ENCODE measurements around the gene MBNL3. TPM values are rescaled to one million over a fixed set of nuclear protein-coding genes. Genes with fewer than 3 reads are reported as not detected.

Gene MBNL3
- total RNA-seq, 1 experiment from 2014 or later = 4.6 TPM

DNA sequence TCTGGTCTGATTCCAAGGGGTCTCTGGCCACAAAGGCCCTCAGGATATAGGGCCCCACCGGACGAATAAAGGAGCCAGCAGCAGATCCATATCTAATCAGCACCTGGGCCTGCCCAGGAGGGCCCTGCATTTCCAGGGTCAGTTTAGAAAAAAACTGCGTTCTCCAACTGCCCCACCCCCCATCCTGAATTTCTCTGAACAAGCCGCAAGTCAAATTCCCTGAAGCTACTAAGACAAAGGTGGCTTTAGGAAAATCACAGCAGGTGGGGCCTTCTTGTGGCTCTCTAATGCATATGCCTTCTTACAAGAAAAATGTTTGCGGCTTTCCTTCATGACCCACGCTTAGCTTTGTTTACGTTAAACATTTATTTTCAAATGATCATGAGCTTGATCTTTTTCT is 76.6 kb downstream of the MBNL3 start:
- Histone ChIP-seq H3K9ac (ENCODE audit: low read length) (no peak overlapping the region), H3K27ac (ENCODE audit: low read depth, low read length) (no peak overlapping the region), H3K27me3 (ENCODE audit: insufficient read depth, low read length) (no peaks in the 10 kb centered on the region), H3K9me3 (ENCODE audit: control insufficient read depth in 1 of 2, insufficient read depth in 1 of 2, low read depth in 1 of 2, low read length in 2 of 2) (no peaks in the 10 kb centered on the region), H4K20me1 (ENCODE audit: insufficient read depth) (no peaks in the 10 kb centered on the region), H3K4me2 (ENCODE audit: low read length) (no peak overlapping the region), H3K4me1 (ENCODE audit: control insufficient read depth in 1 of 2, insufficient read depth in 2 of 2, low read length in 2 of 2) (peaks cover 0 to 9% of the 10 kb centered on the region in 2 experiments; a peak in 2 of 4 replicates), H3K4me3 (replicated peaks in 1 of 2; ENCODE audit: low read depth in 1 of 2, low read length in 2 of 2) (no peak overlapping the region), H3K36me3 (ENCODE audit: control insufficient read depth in 1 of 2, insufficient read depth in 2 of 2, low read length in 2 of 2) (no peaks in the 10 kb centered on the region), H2AFZ (ENCODE audit: low read depth, low read length, poor library complexity, severe bottlenecking) (no peak overlapping the region), H3K9me2 (ENCODE audit: insufficient read depth) (no peaks in the 10 kb centered on the region), H3K79me2 (ENCODE audit: insufficient read depth, low read length) (no peaks in the 10 kb centered on the region)
- no peak for DNase-seq (ENCODE audit: low read depth, low spot score)
- intact Hi-C loops (cut with micrococcal nuclease) = no loop called here
- CTCF ChIA-PET = interaction anchor here (1.6 kb wide), 1 partner anchor 120 kb away, joined by 6 read pairs; no protein-coding TSS in a partner anchor
- no peak for TF ChIP-seq FOSL1 (IDR thresholded peaks at IDR 0.05; ENCODE audit: low read depth)
- no peak for TF ChIP-seq TCF7L2 (IDR thresholded peaks at IDR 0.05; ENCODE audit: borderline replicate concordance, extremely low read depth, insufficient read depth, insufficient read length)
- no peak for TF ChIP-seq ZNF274 (IDR thresholded peaks at IDR 0.05; ENCODE audit: low read depth, low read length)
- no peak for TF ChIP-seq RAD21 (IDR thresholded peaks at IDR 0.05; ENCODE audit: low read depth)
- TF ChIP-seq EZH2 (IDR thresholded peaks at IDR 0.05) = no peak
- no peak for TF ChIP-seq SIN3A (IDR thresholded peaks at IDR 0.05; ENCODE audit: low read depth)
- TF ChIP-seq POLR2AphosphoS5 (IDR thresholded peaks at IDR 0.05; ENCODE audit: low read depth, low read length) = no peak
- TF ChIP-seq, protein P1, sequence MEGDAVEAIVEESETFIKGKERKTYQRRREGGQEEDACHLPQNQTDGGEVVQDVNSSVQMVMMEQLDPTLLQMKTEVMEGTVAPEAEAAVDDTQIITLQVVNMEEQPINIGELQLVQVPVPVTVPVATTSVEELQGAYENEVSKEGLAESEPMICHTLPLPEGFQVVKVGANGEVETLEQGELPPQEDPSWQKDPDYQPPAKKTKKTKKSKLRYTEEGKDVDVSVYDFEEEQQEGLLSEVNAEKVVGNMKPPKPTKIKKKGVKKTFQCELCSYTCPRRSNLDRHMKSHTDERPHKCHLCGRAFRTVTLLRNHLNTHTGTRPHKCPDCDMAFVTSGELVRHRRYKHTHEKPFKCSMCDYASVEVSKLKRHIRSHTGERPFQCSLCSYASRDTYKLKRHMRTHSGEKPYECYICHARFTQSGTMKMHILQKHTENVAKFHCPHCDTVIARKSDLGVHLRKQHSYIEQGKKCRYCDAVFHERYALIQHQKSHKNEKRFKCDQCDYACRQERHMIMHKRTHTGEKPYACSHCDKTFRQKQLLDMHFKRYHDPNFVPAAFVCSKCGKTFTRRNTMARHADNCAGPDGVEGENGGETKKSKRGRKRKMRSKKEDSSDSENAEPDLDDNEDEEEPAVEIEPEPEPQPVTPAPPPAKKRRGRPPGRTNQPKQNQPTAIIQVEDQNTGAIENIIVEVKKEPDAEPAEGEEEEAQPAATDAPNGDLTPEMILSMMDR (IDR thresholded peaks at IDR 0.05 in 2 of 3, conservative IDR thresholded peaks at IDR 0.05 in 1 of 3; ENCODE audit: borderline replicate concordance in 1 of 3, insufficient read depth in 1 of 3, low read depth in 2 of 3, low read length in 2 of 3) = no peak
- no peak for TF ChIP-seq CEBPB (IDR thresholded peaks at IDR 0.05; ENCODE audit: low read depth)
- TF ChIP-seq, protein P2, sequence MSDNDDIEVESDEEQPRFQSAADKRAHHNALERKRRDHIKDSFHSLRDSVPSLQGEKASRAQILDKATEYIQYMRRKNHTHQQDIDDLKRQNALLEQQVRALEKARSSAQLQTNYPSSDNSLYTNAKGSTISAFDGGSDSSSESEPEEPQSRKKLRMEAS (IDR thresholded peaks at IDR 0.05) = no peak
- no peak for TF ChIP-seq JUND (IDR thresholded peaks at IDR 0.05)
- no peak for TF ChIP-seq CBX3 (IDR thresholded peaks at IDR 0.05; ENCODE audit: low read depth)
- TF ChIP-seq, protein P3, sequence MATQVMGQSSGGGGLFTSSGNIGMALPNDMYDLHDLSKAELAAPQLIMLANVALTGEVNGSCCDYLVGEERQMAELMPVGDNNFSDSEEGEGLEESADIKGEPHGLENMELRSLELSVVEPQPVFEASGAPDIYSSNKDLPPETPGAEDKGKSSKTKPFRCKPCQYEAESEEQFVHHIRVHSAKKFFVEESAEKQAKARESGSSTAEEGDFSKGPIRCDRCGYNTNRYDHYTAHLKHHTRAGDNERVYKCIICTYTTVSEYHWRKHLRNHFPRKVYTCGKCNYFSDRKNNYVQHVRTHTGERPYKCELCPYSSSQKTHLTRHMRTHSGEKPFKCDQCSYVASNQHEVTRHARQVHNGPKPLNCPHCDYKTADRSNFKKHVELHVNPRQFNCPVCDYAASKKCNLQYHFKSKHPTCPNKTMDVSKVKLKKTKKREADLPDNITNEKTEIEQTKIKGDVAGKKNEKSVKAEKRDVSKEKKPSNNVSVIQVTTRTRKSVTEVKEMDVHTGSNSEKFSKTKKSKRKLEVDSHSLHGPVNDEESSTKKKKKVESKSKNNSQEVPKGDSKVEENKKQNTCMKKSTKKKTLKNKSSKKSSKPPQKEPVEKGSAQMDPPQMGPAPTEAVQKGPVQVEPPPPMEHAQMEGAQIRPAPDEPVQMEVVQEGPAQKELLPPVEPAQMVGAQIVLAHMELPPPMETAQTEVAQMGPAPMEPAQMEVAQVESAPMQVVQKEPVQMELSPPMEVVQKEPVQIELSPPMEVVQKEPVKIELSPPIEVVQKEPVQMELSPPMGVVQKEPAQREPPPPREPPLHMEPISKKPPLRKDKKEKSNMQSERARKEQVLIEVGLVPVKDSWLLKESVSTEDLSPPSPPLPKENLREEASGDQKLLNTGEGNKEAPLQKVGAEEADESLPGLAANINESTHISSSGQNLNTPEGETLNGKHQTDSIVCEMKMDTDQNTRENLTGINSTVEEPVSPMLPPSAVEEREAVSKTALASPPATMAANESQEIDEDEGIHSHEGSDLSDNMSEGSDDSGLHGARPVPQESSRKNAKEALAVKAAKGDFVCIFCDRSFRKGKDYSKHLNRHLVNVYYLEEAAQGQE (IDR thresholded peaks at IDR 0.05; ENCODE audit: low read depth) = no peak
- TF ChIP-seq EGR1 (IDR thresholded peaks at IDR 0.05; ENCODE audit: low read depth) = no peak
- BruUV-seq (replicated peaks) = no TSS peak
- POLR2A ChIA-PET = no interaction called here
- RAD21 ChIA-PET (ENCODE audit: low non-redundant PET in 1 of 2, low total read pairs in 2 of 2, uncharacterized antibody in 2 of 2, unreplicated experiment in 2 of 2) = no interaction called here
- ATAC-seq = no peak

All from HCT116 (cell line).